WI38 (cell line): Measurements from ENCODE around the gene MUC4.
"Not testable (repeated sequence)": the region's sequence is repeated elsewhere in the genome, so short reads cannot be mapped to it uniquely, and the experiment has no call there.

Experiments
- H3K4me3 ChIP-seq: 2 replicates; pipeline ENCODE4 v1.5.1; 2011; ENCODE audit warnings: low read depth, mild to moderate bottlenecking, control low read depth, low read length
- TF ChIP-seq, protein P1 (sequence below): IDR thresholded peaks from 2 replicates; pipeline ENCODE4 v1.5.1; 2012; ENCODE audit warnings: low read depth, mild to moderate bottlenecking, control low read depth, low read length

MUC4 gene

DNA sequence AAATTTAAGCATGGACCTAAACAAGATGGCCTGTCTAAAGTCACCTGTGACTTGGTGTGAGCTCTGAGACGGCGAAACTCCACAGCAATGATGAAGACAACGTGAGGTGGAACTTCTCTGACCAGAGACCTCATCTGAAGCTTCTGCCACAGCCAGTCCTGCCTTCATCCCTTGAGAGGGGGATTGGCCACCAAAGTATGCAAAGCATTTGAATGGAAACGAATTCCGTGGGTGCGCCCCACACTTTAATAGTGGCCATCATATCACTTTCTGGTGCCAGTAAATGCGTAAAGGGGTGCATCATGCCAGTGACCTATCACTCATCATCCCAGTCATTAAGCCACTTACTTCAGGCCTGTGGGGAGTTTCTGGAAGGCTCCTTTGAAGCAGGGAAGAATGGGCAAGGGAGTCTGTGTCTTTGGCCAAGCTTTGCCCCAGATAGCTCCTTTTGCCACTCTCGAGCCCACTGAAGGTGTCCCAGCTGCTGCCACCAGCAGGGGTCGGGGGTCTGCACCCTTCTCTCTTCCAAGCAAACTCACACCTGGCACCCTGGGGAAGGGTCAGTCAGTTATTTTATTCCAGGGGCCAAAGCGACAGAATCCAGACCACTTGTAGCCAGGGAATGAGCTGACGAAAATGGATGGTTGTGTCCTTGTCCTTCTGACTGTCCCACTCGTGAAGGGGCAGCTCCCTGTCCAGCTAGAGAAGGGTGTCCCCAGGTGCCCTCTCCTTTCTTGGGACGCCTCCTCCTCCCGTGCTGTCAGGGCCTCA lies 73.3 kb downstream of the MUC4 start:
- TF ChIP-seq, protein P1, sequence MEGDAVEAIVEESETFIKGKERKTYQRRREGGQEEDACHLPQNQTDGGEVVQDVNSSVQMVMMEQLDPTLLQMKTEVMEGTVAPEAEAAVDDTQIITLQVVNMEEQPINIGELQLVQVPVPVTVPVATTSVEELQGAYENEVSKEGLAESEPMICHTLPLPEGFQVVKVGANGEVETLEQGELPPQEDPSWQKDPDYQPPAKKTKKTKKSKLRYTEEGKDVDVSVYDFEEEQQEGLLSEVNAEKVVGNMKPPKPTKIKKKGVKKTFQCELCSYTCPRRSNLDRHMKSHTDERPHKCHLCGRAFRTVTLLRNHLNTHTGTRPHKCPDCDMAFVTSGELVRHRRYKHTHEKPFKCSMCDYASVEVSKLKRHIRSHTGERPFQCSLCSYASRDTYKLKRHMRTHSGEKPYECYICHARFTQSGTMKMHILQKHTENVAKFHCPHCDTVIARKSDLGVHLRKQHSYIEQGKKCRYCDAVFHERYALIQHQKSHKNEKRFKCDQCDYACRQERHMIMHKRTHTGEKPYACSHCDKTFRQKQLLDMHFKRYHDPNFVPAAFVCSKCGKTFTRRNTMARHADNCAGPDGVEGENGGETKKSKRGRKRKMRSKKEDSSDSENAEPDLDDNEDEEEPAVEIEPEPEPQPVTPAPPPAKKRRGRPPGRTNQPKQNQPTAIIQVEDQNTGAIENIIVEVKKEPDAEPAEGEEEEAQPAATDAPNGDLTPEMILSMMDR = no peak
- no peak overlapping the region for H3K4me3 ChIP-seq

DNA sequence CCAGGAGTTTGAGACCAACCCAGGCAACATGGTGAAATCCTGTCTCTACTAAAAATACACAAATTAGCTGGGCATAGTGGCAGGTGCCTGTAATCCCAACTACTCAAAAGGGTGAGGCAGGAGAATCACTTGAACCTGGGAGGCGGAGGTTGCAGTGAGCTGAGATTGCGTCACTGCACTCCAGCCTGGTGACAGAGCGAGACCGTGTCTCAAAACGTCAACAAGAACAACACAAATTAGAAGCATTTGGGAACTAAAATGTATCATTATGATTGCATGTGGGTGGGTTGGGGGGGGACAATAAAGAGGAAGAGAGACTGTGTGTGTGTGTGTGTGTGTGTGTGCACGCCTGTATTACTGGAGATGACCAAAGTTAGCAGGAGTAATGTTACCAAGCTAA lies 73.9 kb downstream of the MUC4 start:
- H3K4me3 ChIP-seq = not testable (repeated sequence)

DNA sequence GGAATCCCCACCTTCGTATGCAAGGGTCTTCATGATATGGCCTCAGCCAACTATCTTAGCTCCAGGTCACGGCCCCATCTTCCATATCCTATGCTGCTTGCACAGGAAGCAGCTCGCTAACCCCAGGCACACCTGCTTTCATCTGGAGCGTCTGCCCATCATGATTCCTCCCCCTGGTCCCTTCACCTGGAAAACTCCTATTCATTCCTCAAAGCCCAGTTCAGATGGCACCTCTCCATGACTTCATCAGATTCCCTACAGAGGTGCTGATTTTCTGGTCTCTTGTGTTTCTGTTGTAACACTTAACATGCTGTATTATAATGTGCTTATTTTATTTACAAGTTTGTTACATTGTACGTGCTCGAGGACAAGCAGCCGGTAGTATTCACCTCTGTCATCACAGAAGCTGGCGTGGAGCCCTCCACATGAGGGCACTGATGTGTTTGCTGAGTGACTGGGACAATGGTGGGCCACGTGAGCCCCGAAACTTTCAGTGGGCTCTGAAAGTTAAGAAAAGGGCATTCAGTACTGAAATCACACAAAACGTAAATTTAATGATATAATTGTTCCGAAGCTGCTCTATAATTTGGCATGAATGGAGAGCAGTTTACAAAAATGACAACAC lies 74.8 kb downstream of the MUC4 start:
- no peak overlapping the region for H3K4me3 ChIP-seq
- TF ChIP-seq, protein P1 = no peak

DNA sequence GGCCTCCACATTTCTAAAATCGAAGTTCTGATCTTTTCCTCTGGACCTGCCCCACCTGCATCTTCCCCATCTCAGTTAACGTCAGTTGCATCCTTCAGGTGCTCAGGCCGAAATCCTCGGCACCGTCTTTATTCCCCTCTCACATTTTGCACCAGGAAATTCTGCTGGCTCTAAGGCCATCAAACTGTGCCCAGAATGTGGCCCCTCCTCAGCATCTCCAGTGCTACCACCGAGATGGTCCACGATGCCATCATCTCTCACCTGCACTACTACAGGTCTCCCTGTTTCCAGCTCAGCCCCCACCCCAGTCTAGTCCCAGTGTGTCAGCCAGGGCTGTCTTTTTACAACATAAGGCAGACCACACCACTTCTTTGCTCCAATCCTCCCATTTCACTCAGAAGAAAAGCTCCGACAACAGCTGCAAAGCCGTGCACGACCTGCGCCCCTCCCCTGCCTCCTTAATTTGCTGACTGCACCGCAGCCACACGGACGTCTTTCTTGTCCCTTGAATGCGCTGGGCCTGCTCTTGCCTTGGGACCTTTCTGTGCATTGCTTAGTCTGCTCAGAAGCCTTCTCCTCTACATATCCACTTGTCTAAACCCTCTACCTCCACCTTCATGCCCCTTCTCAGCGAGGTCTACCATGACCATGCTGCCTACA lies 76.6 kb downstream of the MUC4 start:
- no peak overlapping the region for H3K4me3 ChIP-seq
- TF ChIP-seq, protein P1 = no peak

DNA sequence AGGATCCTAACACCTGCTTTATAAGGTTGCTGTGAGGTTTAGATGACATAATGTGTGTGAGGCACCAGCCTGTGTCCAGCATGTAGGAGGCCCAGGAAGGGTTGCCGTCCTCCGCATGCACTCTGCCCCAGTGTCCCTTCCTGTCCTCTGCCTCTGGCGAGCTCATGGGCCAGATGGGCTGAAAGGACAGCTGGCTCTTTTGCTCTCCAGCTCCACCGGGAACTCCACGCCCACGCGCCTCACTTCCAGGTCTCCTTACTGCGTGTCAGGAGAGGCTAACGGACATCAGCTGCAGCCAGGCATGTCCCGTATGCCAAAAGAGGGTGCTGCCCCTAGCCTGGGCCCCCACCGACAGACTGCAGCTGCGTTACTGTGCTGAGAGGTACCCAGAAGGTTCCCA lies 78.8 kb downstream of the MUC4 start:
- TF ChIP-seq, protein P1 = no peak

DNA sequence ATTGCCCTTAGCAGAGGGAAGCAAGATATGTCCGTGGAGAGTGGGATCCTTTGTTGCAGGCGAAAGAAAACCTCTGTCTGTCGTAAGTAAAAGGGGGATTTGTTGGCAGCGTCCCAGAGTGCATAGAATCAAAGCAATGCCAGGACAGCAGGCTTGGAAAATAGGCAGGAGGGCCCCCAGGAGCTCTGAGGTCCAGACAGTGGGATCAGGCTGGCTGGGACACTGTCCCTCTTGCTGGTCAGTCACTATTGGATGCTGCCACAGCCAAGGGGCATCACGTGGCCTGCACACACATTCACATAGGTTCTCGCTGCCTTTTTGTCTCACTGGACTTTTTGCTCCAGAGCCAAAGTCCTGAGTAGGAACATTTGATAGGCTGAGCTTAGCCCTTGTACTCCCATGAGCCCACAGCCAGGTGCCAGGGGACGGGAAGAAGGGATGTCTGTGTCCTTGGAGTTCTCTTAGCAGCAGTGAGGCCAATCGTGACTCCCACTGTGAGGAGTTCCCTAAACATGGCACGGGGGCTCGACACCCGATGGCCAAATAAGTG lies 80.3 kb downstream of the MUC4 start:
- TF ChIP-seq, protein P1 = no peak

More for the DNA sequence above, 78.8 kb downstream of the MUC4 start:
- no peak overlapping the region for H3K4me3 ChIP-seq

GRCh38 chr3:195729476-195730251 lies 82.1 kb downstream of the MUC4 start:
- H3K4me3 ChIP-seq = no peak overlapping the region
- TF ChIP-seq, protein P1 = no peak

More for the DNA sequence above, 80.3 kb downstream of the MUC4 start:
- H3K4me3 ChIP-seq = no peak overlapping the region

DNA sequence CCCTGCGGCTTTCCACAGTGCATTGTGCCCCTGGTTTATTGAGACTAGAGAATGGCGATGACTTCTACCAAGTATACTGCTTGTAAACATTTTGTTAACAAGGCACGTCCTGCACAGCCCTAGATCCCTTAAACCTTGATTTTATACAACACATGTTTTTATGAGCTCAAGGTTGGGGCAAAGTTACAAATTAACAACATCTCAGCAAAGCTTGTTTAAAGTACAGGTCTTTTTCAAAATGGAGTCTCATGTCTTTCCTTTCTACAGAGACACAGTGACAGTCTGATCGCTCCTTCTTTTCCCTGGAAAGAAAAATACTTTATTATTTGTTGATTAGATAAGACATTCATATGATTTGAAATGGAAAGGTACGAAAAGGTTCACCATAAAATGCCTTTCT lies 82.9 kb downstream of the MUC4 start:
- H3K4me3 ChIP-seq = not testable (repeated sequence)
